ENCODE results near the gene SMIM41. TPM values are rescaled to one million over a fixed set of nuclear protein-coding genes. Genes with fewer than 3 reads are reported as not detected.
A peak's percentile ranks its signal among the peaks of the same experiment; 100 is the strongest.

The SMIM41 gene
- total RNA-seq, 2 experiments from 2014 or later = not detected

- ChIA-PET POLR2A (no interaction called here), CTCF (interaction anchor here (1.5 kb wide), 1 partner anchor 121 kb away, joined by 6 read pairs; no protein-coding TSS in a partner anchor)
- no peak for DNase-seq
- Mint-ChIP-seq H3K4me1 (peaks cover 1% of the 10 kb centered on the region), H3K4me3 (no peak overlapping the region), H3K27me3 (no peaks in the 10 kb centered on the region), H3K36me3 (ENCODE audit: low read depth) (no peaks in the 10 kb centered on the region), H3K27ac (peak overlapping the region; percentile 0), H3K9me3 (no peaks in the 10 kb centered on the region)
Measured at GRCh38 chr12:52146089-52146821, 66.8 kb downstream of the SMIM41 start.

DNA sequence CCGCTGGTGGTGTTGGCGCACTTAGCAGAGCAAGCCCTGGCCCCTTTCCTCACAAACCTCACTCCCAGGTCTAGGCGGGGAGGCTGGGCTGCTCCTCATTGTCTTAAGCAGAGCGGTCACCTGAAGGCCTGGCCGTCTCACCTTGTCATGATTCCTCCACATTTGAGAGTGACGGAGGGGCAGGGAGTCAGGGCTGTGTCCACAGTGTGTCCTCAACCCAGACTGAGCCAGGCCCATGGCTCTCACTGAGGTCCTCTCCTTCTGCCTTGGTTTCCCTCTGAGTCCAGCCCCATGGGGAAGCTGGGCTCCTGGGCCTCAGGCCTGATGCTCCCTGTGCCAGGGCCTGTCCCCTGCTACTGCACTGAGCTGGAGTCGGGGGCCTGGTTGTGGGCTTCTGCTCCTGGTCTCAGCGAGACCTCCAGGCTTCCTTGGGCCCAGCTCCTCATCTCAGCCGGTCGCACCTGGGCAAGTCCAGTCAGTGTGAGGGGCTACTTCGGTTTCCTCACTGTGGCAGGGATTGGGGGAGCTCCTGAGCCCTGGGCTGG is 67.4 kb downstream of the SMIM41 start:
- Mint-ChIP-seq H3K36me3 (ENCODE audit: low read depth) (no peaks in the 10 kb centered on the region), H3K27me3 (peaks cover 2% of the 10 kb centered on the region), H3K4me3 (no peak overlapping the region), H3K9me3 (no peaks in the 10 kb centered on the region), H3K27ac (no peak overlapping the region), H3K4me1 (peaks cover 8% of the 10 kb centered on the region)
- no peak for DNase-seq
- ChIA-PET CTCF (interaction anchor here (0.6 to 1.5 kb wide), 5 partner anchors 121 to 842 kb away, joined by 3 to 6 read pairs (median 3); no protein-coding TSS in a partner anchor), POLR2A (no interaction called here)

- no peak overlapping the region for H3K4me3 Mint-ChIP-seq
- peak overlapping the region; percentile 60 for H3K27ac Mint-ChIP-seq
- H3K36me3 Mint-ChIP-seq (ENCODE audit: low read depth) = no peaks in the 10 kb centered on the region
- CTCF ChIA-PET = interaction anchor here (0.6 to 1.6 kb wide), 5 partner anchors 9 to 841 kb away, joined by 3 to 4 read pairs (median 3); no protein-coding TSS in a partner anchor
- H3K27me3 Mint-ChIP-seq = peaks cover 2% of the 10 kb centered on the region
- no peaks in the 10 kb centered on the region for H3K9me3 Mint-ChIP-seq
- POLR2A ChIA-PET = no interaction called here
- DNase-seq = no peak
- H3K4me1 Mint-ChIP-seq = peaks cover 9% of the 10 kb centered on the region
Measured at GRCh38 chr12:52147367-52147963, 68.0 kb downstream of the SMIM41 start.

DNA sequence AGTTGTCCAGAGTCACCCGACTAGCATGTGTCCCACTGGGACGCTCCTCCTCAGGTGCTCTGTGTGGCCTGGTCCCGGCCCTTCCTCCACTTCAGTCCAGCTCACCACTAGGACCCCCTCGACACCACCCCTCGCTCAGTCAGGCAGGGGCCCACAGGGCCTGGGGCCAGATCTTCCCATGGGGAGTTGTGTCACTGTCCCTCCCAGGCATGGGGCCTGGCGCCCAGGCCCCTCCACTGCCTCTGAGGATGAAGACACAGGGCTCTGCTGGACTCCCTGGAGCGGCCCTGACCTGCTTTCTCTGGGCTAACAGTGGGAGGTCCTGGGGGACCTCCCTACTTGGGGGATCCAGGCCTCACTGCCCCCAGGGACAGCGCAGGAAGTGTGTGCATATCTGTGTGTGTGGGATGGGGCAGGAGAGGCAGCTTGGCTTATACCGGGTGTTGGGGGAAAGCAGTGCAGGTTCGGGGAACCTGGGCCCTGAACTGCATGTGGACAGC is 68.5 kb downstream of the SMIM41 start:
- H3K36me3 Mint-ChIP-seq (ENCODE audit: low read depth) = no peaks in the 10 kb centered on the region
- H3K27me3 Mint-ChIP-seq = peaks cover 2% of the 10 kb centered on the region
- H3K27ac Mint-ChIP-seq = peak overlapping the region; percentile 60
- ChIA-PET POLR2A (no interaction called here), CTCF (interaction anchor here (0.9 to 1.6 kb wide), 4 partner anchors 9 to 723 kb away, joined by 3 to 4 read pairs (median 3); no protein-coding TSS in a partner anchor)
- H3K4me1 Mint-ChIP-seq = peaks cover 12% of the 10 kb centered on the region
- no peak for DNase-seq
- no peaks in the 10 kb centered on the region for H3K9me3 Mint-ChIP-seq
- H3K4me3 Mint-ChIP-seq = no peak overlapping the region

GRCh38 chr12:52148464-52149181 is 69.1 kb downstream of the SMIM41 start:
- Mint-ChIP-seq H3K4me3 (no peak overlapping the region), H3K27ac (peak overlapping the region; percentile 31), H3K4me1 (peaks cover 12% of the 10 kb centered on the region), H3K36me3 (ENCODE audit: low read depth) (no peaks in the 10 kb centered on the region), H3K9me3 (no peaks in the 10 kb centered on the region), H3K27me3 (peaks cover 2% of the 10 kb centered on the region)
- ChIA-PET POLR2A (no interaction called here), CTCF (interaction anchor here (0.5 to 1.6 kb wide), 2 partner anchors 8 to 268 kb away, joined by 3 to 4 read pairs; no protein-coding TSS in a partner anchor)
- DNase-seq = no peak

DNA sequence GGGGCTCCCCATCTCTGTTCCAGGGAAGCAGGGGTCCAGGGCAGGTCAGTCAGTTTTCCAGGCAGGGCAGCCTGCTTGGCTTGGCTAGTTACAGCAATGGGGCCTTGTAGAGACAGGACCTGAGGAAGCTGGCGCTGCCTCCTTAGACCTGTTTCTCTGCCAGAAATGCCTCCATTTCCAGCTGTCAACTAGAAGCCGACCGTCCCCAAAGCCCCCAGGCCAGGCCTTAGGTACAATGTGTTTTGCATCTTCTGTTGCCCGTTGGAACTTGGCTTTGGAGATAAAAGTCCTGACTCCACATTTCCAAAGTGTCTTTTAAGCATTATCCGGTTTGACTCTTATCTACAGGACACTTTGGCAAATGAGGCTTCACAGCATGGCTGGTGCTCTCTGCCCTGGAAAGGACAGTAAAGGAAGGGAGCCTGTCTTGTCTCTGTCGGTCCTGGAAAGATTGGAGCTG is 69.7 kb downstream of the SMIM41 start:
- POLR2A ChIA-PET = no interaction called here
- H3K36me3 Mint-ChIP-seq (ENCODE audit: low read depth) = no peaks in the 10 kb centered on the region
- H3K9me3 Mint-ChIP-seq = no peaks in the 10 kb centered on the region
- CTCF ChIA-PET = interaction anchor here (0.5 to 1.6 kb wide), 2 partner anchors 7 to 269 kb away, joined by 3 to 4 read pairs; no protein-coding TSS in a partner anchor
- H3K4me3 Mint-ChIP-seq = no peak overlapping the region
- DNase-seq = no peak
- H3K4me1 Mint-ChIP-seq = peaks cover 12% of the 10 kb centered on the region
- peaks cover 2% of the 10 kb centered on the region for H3K27me3 Mint-ChIP-seq
- no peak overlapping the region for H3K27ac Mint-ChIP-seq

- H3K4me1 Mint-ChIP-seq = peaks cover 12% of the 10 kb centered on the region
- ChIA-PET POLR2A (no interaction called here), CTCF (no interaction called here)
- H3K27me3 Mint-ChIP-seq = peaks cover 2% of the 10 kb centered on the region
- no peaks in the 10 kb centered on the region for H3K9me3 Mint-ChIP-seq
- no peak overlapping the region for H3K27ac Mint-ChIP-seq
- H3K36me3 Mint-ChIP-seq (ENCODE audit: low read depth) = no peaks in the 10 kb centered on the region
- no peak for DNase-seq
- H3K4me3 Mint-ChIP-seq = no peak overlapping the region
Measured at GRCh38 chr12:52149651-52150241, 70.2 kb downstream of the SMIM41 start.

- H3K4me1 Mint-ChIP-seq = peaks cover 27% of the 10 kb centered on the region
- peaks cover 2% of the 10 kb centered on the region for H3K27me3 Mint-ChIP-seq
- peak overlapping the region; percentile 64 for H3K27ac Mint-ChIP-seq
- H3K4me3 Mint-ChIP-seq = peak overlapping the region; percentile 36
- no peaks in the 10 kb centered on the region for H3K9me3 Mint-ChIP-seq
- H3K36me3 Mint-ChIP-seq (ENCODE audit: low read depth) = no peaks in the 10 kb centered on the region
- ChIA-PET CTCF (no interaction called here), POLR2A (no interaction called here)
- DNase-seq = no peak
Measured at GRCh38 chr12:52151153-52151836, 71.8 kb downstream of the SMIM41 start.

DNA sequence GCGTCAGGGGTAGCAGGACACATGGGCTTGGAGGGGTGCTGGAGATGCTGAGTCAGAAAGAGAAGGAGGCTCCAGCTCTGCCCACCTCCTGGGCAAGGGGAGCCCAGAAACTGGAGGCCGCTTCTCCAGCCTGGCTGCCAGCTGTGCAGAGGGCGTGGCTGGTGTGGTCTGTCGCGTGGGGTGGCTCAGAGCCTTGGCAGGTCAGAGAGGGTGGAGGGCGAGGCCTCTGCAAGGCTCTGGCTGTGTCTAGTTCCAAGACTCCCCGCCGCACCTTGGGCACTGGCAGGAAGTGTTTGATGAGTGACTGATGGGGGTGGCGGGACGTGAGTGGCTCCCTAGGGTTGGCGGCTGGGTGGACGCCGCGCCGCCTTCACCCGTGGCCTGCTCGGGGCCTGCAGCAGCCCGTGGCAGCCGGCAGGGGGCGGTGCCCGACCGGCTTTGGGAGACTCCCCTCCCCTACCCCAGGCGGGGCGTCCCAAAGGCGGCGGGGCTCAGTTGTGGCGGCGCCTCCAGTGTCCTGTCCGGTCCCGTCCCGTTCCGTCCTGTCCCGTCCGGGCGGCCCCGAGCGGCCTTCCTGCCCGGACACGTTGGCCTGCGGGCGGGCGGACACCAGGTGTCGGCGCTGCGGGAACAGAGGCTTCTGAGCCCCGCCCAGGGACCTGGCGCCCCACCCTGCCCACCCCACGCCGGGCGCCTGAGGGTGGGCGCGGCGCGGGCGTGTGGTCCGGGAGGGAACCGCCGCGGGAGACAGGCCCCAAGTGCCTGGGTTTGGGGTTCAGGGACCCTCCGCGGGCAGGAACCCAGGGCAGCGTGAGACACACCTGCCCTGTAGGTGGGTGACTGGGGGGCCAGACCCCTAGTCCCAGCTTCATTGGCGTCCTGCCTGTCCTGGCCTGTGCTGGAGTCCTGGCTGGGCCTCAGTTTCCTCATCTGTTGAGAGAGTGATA is 72.6 kb downstream of the SMIM41 start:
- peaks cover 2% of the 10 kb centered on the region for H3K27me3 Mint-ChIP-seq
- no peaks in the 10 kb centered on the region for H3K9me3 Mint-ChIP-seq
- DNase-seq = peak; percentile 72
- peak overlapping the region; percentile 64 for H3K27ac Mint-ChIP-seq
- peak overlapping the region; percentile 36 for H3K4me3 Mint-ChIP-seq
- ChIA-PET CTCF (no interaction called here), POLR2A (no interaction called here)
- peaks cover 33% of the 10 kb centered on the region for H3K4me1 Mint-ChIP-seq
- H3K36me3 Mint-ChIP-seq (ENCODE audit: low read depth) = no peaks in the 10 kb centered on the region

DNA sequence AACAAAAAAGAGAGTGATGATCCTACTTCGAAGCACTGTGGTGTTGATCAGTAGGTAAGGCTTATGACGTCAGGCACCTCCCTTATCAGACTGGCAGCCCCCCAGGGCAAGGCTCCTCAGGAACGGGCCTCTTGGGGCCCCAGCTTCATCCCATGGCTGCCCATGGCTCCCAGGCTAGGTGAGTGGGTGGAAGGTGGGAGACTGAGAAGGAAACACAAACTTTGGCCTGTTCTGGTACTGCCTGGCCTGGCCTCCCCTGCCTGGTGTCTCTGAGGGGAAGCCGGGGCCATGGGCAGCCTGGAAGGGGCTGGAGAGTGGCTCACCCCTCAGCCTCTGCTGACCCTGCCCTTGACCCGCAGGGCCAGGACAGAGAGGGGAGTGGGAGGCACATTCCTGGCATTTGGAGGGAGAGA is 73.4 kb downstream of the SMIM41 start:
- ChIA-PET CTCF (no interaction called here), POLR2A (no interaction called here)
- no peak for DNase-seq
- Mint-ChIP-seq H3K4me3 (no peak overlapping the region), H3K4me1 (peaks cover 33% of the 10 kb centered on the region), H3K36me3 (ENCODE audit: low read depth) (no peaks in the 10 kb centered on the region), H3K27me3 (peaks cover 2% of the 10 kb centered on the region), H3K9me3 (no peaks in the 10 kb centered on the region), H3K27ac (no peak overlapping the region)

Measured in activated CD4-positive, alpha-beta T cell treated with anti-CD3 and anti-CD28 coated beads, Interleukin-2, amount 10 ng/mL, durations not matched to agents 7 days and 5 days (primary cell).